Neutrophil (primary cell): ENCODE measurements around the gene FUT2.

ENCODE experiments used
- H3K27ac ChIP-seq: fragments of 200-600 bp; sonication (generic); 2 replicates; pipeline ENCODE4 v1.5.1; 2016; ENCODE audit warnings: mild to moderate bottlenecking, moderate library complexity
- H3K27me3 ChIP-seq: fragments of 200-600 bp; sonication (generic); 2 replicates; pipeline ENCODE4 v1.6.0; 2016; ENCODE audit warnings: mild to moderate bottlenecking
- H3K36me3 ChIP-seq: fragments of 200-600 bp; sonication (generic); 2 replicates; pipeline ENCODE4 v1.5.1; 2017
- H3K4me1 ChIP-seq, 2 experiments: fragments of 200-600 bp in 1 of 2; sonication (generic) in 1 of 2; 1 replicate in 1 of 2; 2 replicates in 1 of 2; pipeline versions ENCODE4 v1.5.1 to v1.6.1; 2013 to 2016; ENCODE audit warnings: low read depth in 1 of 2, low read length in 1 of 2, mild to moderate bottlenecking in 1 of 2, moderate library complexity in 1 of 2; ENCODE audit not compliant: control insufficient read depth in 1 of 2, insufficient read depth in 1 of 2
- H3K4me3 ChIP-seq, 2 experiments: fragments of 200-600 bp in 1 of 2; sonication (generic) in 1 of 2; 1 replicate in 1 of 2; 2 replicates in 1 of 2; pipeline ENCODE4 v1.5.1; 2013 to 2016; ENCODE audit warnings: low read depth in 1 of 2, low read length in 1 of 2, mild to moderate bottlenecking in 1 of 2, moderate library complexity in 1 of 2
- H3K9me3 ChIP-seq: fragments of 200-600 bp; sonication (generic); 2 replicates; pipeline ENCODE4 v1.5.1; 2016
- TF ChIP-seq, protein P1 (sequence below): fragments of 200-600 bp; sonication (generic); IDR thresholded peaks from 2 replicates; pipeline ENCODE4 v1.5.1; 2016; ENCODE audit warnings: antibody characterized with exemption

The FUT2 gene

DNA sequence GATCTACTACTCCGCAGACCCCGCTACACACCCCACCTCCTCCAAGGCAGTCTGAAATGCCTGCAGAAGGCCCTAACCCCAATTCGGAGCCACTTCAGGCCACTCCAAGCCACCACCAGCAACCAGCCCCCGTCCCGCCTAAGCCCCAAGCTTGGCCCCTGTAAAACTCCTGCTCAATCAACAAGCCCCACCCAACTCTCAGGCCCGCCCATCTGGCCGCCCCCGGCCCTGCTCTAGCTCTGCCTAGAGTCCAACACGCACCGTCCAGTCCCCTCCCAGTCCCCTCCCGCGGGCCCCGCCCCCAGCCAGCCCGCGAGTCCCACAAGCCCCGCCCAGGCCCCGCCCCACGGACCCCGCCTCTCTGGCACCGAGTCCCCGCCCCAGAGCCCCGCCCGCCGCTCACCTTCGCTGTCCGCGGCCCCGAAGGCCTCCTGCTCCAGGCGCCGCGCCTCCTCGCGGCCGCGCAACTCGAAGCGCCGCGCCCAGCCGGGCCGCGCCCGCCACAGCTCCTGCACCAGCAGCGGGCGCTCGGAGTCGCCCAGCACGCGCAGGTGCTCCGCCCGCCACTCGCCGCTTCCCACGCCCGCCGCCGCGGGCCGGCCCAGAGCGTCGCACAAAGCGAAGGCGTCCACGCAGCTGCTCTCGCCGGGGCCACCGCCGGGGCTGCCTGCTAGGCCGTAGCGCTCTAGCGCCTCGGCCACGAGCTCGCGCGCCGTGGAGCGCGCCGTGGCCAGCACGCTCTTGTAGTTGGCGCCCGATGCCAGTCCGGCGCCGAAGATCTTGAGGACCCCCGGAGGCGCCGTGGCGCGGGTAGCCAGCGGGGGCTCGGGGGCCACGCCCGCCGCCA, 43.0 kb downstream of the FUT2 start:
- Histone ChIP-seq H3K4me3 (peak overlapping the region; percentile 40 to 45), H3K36me3 (no peaks in the 10 kb centered on the region), H3K27ac (no peak overlapping the region), H3K27me3 (peaks cover 66% of the 10 kb centered on the region), H3K4me1 (peaks cover 6 to 11% of the 10 kb centered on the region in 2 experiments), H3K9me3 (no peaks in the 10 kb centered on the region)
- TF ChIP-seq, protein P1, sequence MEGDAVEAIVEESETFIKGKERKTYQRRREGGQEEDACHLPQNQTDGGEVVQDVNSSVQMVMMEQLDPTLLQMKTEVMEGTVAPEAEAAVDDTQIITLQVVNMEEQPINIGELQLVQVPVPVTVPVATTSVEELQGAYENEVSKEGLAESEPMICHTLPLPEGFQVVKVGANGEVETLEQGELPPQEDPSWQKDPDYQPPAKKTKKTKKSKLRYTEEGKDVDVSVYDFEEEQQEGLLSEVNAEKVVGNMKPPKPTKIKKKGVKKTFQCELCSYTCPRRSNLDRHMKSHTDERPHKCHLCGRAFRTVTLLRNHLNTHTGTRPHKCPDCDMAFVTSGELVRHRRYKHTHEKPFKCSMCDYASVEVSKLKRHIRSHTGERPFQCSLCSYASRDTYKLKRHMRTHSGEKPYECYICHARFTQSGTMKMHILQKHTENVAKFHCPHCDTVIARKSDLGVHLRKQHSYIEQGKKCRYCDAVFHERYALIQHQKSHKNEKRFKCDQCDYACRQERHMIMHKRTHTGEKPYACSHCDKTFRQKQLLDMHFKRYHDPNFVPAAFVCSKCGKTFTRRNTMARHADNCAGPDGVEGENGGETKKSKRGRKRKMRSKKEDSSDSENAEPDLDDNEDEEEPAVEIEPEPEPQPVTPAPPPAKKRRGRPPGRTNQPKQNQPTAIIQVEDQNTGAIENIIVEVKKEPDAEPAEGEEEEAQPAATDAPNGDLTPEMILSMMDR = no peak

DNA sequence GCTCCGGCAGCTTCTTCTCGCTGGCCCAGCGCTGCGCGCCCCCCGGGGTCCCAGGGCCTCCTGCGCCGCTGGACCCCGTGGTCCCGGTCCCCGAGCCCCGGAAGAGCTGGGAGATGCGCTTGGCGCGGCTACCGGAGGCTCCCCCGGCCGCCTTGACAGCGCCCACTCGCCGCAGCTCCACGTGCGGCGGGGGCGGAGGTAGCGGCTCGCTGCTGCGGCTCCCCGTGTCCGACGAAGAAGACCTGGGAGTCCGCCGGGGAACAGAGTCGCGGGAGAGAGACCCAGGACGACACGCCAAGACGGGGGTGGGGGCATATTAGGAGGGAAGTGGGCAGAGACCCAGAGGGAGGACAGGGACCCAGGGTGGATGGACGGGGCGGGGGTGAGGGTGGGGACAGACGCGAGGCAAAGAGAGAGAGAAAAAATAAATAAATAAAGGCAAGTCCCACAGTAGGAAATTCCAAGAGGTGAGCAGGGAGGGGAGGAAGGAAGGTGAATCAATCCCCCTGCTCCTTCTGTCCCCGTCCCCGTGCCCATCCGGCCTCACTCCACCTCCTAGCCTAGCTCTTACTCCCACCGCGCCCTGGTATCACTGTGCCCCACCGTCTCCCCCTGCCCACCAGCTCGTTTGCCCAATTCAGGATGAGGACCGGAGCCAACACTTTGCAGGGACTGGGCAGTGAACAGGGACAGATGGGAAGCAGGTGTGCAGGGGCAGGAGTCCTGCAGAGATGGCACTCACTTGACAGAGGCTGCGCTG, 43.8 kb downstream of the FUT2 start:
- Histone ChIP-seq H3K36me3 (no peaks in the 10 kb centered on the region), H3K9me3 (no peaks in the 10 kb centered on the region), H3K4me3 (peak overlapping the region in 1 of 2 experiments; percentile 45), H3K27me3 (peaks cover 73% of the 10 kb centered on the region), H3K27ac (no peak overlapping the region), H3K4me1 (peaks cover 6 to 11% of the 10 kb centered on the region in 2 experiments)
- TF ChIP-seq, protein P1 = no peak

DNA sequence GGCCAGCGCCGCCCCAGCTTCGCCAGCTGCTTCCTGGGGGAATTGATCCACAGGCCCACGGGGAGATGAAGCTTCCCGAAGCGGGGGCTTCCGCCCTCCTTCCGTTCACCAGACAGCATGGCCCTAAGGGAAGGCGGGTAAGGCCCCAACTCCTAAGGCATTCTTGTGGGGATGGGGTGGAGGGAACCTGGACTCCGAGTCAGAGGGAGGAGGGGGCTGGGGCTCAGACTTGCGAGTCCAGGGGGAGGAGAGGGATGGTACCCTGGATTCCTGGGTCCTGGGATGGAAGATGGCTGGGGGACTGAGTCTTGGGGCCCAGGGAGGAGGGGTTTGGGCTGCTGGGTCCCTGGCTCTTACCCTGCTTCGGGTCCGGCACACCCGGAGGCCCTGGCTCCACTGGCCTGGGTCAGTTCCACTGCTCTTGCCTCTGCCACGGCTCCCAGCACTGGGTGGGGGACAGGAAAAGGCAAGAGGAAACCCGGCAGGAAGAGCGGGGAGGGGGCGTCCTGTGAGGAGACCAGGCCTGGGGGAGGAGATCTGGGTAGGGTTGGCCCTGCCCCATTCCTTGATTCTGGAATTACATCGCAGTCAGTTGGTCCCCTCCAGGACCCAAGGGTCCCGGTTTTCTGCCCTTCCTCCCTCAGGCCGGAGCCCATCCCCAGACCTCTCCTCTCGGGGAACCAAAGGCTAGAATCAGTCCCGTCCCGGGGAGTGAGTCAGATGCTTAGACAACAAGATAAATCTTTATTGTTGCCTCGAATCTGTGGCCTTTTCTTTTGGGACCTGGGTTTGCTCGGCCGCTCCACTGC, 44.6 kb downstream of the FUT2 start, which contains the start of gene RASIP1:
Gene RASIP1 (minus strand): TSS at position 447 of the 809 bp plus-strand sequence. CDS start 328 bp downstream, at position 119.
- peaks cover 6 to 11% of the 10 kb centered on the region in 2 experiments for H3K4me1 ChIP-seq
- H3K9me3 ChIP-seq = no peaks in the 10 kb centered on the region
- peaks cover 81% of the 10 kb centered on the region for H3K27me3 ChIP-seq
- H3K36me3 ChIP-seq = no peaks in the 10 kb centered on the region
- TF ChIP-seq, protein P1 = no peak
- no peak within 1 kb of the TSS for H3K27ac ChIP-seq
- H3K4me3 ChIP-seq = no peak within 1 kb of the TSS

DNA sequence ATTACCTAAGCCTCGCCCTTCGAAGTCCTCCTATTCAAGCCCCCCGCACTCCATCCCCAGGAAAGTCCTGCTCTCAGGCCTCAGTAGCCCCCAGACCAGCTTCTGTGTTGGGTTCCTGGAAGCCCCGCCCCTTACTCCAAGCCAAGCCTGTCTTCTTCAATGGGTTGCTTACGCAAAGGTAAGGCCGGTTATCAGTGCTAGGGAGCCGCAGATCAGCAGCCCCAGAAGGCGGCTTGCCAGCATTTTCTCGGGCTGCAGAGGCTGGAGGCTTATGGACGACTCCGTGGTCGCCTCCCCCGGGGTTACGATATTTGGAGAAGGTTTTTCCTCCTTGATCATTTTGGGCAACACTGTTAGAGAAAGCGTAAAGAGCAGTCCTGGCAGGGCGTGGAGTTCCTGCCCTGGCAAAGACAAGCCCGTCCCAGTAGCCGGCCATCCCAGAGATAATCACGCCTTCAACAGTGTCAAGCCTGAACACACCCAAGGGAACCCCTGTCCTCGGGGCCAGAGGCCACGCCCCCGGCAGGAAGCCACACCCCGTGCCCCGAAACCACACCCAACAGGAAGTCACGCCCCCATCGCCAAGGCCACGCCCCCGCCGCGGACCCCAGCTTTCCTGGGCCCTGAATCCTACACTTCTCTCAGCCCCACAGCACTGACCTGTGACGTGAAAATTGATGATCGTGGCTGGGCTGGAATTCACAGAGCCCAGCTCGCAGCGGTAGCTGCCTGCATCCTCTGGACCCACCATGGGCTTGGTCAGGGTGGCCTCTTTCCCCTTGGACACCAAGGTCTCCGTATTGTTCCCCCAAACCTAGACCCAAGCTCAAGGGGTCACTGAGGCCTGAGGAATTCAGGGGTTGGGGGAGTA, 45.6 kb downstream of the FUT2 start:
- H3K27ac ChIP-seq = no peak overlapping the region
- H3K4me3 ChIP-seq = no peak overlapping the region
- no peaks in the 10 kb centered on the region for H3K36me3 ChIP-seq

More for the DNA sequence above, 45.6 kb downstream of the FUT2 start:
- Histone ChIP-seq H3K27me3 (peaks cover 91% of the 10 kb centered on the region), H3K9me3 (no peaks in the 10 kb centered on the region), H3K4me1 (peaks cover 6 to 11% of the 10 kb centered on the region in 2 experiments)
- TF ChIP-seq, protein P1 = no peak
